GM21447 (cell line): Measurements from ENCODE around the gene PRSS33.

Experiments
- ATAC-seq: cut with Tn5 transposase; IDR thresholded peaks from one replicate; pipeline ENCODE4 v1.9.1; 2021; ENCODE audit not compliant: unreplicated experiment

PRSS33 gene

GRCh38 chr16:2799859-2800226 lies 12.5 kb upstream of the PRSS33 start:
- no peak for ATAC-seq

GRCh38 chr16:2799205-2799858 lies 12.0 kb upstream of the PRSS33 start:
- no peak for ATAC-seq

GRCh38 chr16:2798723-2799204 lies 11.4 kb upstream of the PRSS33 start:
- ATAC-seq: no peak

GRCh38 chr16:2795395-2796143 lies 8.2 kb upstream of the PRSS33 start:
- ATAC-seq: no peak

- ATAC-seq: no peak
Measured at GRCh38 chr16:2792940-2793339, 5.6 kb upstream of the PRSS33 start.

GRCh38 chr16:2791174-2791573 lies 3.8 kb upstream of the PRSS33 start:
- ATAC-seq: no peak

- no peak for ATAC-seq
Measured at GRCh38 chr16:2790631-2791030, 3.3 kb upstream of the PRSS33 start.

GRCh38 chr16:2787961-2788360 lies 601 bp upstream of the PRSS33 start:
- no peak for ATAC-seq

GRCh38 chr16:2786826-2787151 lies 571 bp downstream of the PRSS33 start:
- no peak for ATAC-seq

GRCh38 chr16:2786061-2786825 lies 1.1 kb downstream of the PRSS33 start:
- ATAC-seq: no peak

- ATAC-seq: no peak
Measured at GRCh38 chr16:2785101-2785991, 2.0 kb downstream of the PRSS33 start.

- no peak for ATAC-seq
Measured at GRCh38 chr16:2784358-2785100, 2.8 kb downstream of the PRSS33 start.

- no peak for ATAC-seq
Measured at GRCh38 chr16:2783581-2784357, 3.6 kb downstream of the PRSS33 start.

GRCh38 chr16:2782583-2783351 lies 4.6 kb downstream of the PRSS33 start:
- no peak for ATAC-seq

- no peak for ATAC-seq
Measured at GRCh38 chr16:2779978-2780898, 7.1 kb downstream of the PRSS33 start.

GRCh38 chr16:2779151-2779920 lies 8.0 kb downstream of the PRSS33 start:
- ATAC-seq: no peak

GRCh38 chr16:2778630-2778958 lies 8.8 kb downstream of the PRSS33 start:
- ATAC-seq: no peak
